NCI-H1092 (cell line): ENCODE measurements around the gene SC5D.

ENCODE experiments used
- DNase-seq: peaks from one replicate; lab custom pipeline; 2025; lab: John Stamatoyannopoulos, UW

Gene SC5D

DNA sequence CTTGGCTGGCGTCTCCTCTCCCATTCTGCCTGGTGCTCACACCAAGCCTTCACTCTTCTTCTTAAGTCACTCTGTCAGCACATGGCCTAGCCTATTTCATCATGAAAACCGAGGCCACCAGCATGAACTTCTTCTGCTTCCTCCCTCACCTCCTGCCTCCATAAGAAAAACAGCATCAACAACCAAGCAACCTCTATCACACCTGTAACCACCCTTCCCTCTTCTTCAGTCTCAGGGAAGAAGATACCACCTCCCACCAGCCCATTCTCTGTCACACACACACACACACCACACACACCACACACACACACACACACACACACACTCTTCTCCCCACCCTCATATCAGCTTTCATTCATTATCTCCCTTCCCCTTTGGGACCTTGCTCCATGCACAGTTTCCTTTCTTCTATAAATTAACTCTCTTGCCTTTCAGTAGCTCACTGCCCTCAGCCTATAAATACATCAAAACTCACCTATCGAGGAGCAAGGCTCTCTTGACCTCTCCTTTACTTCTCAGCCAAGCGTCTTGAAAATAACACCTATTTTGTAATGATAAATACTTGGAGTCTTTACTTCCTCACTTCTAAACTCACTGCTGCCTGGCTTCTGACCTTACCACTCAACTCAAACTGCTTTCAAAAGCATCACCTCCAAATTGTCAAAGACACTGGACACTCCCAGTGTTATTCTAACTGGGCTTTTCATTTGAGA is 36.6 kb downstream of the SC5D start:
- DNase-seq = no peak

DNA sequence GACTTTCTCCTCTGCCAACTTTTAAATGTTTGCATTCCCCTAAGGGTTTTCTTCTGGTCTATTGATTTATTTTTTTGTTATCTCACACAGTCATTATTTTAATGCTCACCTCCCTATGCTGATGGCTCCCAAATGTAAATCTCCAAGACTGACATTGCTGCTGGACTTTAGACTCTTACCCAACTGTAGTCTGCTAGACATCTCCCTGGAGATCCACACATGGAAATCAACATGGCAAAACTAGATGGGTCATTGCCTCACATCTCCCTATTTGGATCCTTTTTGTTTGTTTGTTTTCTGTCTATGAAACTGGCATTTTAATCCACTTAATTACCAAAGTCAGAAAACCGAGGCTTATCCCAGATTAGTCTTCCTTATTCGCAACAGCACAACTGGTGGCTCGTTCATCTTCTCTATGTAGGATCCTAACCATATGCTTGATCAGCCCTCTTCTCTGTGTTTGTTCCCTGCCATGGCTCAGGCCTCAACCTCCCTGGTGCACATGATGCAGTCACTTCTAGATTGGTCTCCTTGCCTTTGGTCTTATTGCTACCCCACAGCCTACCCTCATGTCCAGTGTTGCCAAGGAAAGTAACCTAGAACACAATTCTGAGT is 37.3 kb downstream of the SC5D start:
- DNase-seq = no peak

DNA sequence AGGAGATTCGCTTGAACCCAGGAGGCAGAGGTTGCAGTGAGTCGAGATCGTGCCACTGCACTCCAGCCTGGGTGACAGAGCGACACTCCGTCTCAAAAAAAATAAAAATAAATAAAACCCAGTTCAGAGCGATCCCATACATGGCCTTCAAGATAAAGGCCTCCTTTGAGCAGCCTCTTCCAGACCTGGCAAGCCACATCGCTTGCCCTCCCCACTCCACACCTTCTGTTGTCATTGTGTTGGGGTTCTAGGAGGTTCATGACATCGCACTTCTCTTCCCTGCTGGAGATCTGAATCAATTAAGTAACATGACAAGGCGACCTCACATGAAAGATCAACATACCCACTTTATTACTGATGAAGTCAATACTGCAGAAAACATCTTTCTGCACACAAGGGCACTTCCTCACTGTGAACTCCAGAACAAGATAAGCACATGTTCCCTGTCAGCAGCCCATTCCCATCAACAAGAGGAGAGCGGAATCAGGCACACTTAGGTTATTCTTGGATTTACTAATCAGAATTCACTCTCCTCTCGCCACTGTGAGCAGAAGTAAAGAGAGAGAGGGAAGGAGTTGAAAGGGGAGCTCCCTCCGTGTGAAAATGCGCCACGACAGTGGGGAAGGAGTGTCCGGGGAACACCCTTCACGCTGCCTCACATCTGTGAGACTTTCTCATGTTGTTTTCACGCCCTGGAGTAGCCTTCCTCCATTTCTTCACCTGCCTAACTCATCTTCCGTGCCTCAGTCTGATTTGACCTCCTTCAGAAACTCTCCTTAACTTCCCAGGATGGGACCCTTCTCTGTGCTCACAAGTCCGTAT is 38.3 kb downstream of the SC5D start:
- no peak for DNase-seq

DNA sequence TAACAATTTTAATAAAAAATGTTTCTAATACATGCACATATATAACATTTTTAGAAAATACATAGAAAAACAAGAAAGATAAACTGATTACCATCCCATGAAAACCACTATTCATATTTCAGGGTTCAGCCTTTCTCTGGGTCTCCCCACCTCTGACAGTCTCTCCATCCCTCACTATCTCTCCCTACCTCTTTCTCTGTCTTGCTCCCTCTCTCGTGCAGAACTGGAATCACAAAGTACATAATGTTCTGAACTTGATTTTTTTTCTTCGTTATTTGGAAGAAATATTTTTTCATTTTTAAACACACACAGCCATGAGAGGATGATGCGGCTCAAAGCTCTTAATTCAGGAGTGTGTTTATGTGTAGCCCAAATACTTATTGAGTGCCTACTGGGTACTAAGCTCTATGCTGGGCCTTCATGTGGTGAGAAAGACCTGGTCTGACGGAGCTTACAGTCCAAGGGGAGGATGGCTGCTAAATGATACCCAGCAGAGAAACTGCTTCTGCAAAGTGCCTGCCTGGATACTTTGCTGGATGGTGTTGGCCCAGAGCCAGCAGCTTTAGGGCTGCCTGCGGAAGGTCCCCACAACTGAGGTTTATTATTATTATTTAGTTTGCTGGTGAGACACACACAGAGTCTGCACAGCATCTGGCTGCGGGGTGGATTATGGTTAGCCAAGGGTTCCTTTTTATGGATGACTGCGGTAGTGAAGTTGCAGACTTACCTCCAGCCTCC is 42.6 kb downstream of the SC5D start:
- no peak for DNase-seq

DNA sequence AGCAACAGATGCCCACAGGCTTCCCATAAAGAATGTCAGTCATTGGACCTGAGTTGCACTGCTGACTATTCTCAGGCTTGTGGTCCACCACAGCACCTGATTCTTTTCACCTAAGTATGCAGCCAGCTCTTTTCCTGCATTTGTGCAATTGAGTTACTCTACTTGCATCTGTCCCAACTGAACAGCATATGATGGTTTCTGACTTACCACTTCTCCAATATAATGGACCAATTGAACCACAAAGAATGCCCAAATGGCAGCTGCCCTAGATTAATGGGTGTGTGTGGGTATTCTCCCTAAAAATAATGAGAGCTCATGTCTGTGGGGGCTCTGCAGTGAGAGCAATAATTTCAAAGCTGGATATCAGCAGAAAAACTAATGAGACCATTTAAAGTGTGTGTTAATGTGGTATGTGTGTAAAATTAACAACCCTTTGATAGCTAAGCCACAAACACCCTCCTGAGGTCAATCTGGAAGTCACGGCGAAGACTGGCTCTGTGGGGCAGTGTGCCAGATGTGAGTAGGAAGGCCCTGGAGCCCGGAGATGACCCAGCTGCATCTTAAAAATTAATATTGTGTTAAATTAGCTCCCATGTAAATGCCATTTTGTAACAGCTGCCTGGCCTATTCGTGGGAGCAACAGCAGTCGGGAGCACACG is 43.8 kb downstream of the SC5D start:
- no peak for DNase-seq

DNA sequence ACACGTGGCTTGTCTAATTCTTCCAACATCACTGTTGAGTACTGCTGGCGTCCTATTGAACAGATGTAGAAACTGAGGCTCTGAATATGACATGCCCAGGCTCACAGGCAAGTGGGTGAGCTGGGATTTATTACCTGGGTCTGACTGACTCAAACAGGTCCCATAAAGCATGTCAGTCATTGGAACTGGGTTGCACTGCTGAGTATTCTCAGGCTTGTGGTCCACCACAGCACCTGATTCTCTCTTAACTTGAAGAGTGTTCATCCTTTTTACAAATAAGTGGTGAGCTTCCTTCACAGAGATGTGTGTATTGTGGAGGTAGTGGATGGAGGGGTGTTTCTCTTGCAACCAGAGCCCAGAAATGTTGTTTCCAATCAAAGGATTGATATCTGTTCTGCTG is 44.5 kb downstream of the SC5D start:
- no peak for DNase-seq

DNA sequence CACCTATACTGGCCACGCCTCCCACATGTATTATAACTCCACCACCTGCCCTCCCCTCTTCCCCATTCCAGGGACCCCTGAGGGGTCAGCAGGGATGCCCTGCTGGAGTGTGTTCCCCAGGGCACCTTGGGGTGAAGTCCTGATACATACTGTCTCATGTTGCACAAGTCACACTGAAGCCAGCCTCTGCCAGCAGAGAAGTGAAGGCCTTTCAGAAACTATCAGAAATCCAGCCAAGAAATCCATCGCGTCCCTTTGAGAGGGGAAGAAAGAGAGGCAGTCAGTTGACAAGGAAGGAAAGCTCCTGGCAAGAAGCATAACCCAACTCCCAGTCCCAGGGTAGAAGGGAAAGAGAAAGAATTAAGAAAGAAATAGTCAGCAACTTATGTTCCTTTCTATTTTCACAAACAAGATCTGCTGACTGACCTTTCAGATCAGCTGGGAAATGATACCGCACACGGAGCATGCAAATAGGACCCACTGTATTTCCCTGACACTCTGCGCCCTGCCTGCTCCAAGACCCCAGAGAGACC is 45.2 kb downstream of the SC5D start:
- no peak for DNase-seq

DNA sequence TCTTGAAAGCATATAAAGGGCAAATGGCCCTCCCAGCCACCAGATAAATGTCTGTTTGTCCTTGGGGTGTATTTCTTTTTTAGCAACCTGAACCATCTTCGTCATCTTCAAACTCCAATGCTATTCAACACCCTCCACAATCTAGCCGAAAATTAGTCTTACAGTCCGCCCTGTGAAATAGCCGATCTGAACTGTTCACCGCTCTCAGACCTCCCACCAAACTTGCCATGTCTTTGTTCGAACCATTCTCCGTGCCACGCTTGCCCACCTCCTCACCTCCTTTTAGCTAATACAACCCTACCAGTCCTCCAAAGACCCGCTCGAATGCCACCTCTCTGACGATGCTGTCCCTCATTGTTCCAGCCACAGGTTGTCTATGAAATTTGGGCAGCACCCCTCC is 46.0 kb downstream of the SC5D start:
- DNase-seq = no peak

DNA sequence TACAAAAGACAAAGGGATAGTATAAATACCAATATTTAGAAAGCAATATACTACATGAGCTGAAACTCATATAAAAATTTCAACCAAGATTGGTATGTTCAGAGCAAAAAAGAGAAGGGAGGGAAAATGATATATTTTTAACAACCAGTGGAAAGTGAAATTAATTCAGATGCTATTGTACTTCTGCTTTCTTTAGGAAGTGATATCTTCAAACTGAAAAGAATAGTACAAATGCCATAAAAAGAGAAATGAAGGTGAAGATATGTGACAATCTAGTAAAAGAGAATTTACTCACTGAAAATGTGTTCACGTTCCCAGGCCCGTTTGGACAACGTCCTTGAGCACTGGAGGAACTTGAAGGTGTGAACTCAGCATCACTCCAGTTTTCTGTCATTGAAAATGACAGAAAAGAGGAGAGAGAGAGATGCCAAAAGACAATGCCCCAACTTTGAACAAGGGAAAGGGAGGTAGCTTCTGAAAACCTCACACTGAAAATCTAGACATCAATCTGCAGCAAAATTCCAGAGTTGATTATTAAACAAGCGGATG is 47.5 kb downstream of the SC5D start:
- no peak for DNase-seq

DNA sequence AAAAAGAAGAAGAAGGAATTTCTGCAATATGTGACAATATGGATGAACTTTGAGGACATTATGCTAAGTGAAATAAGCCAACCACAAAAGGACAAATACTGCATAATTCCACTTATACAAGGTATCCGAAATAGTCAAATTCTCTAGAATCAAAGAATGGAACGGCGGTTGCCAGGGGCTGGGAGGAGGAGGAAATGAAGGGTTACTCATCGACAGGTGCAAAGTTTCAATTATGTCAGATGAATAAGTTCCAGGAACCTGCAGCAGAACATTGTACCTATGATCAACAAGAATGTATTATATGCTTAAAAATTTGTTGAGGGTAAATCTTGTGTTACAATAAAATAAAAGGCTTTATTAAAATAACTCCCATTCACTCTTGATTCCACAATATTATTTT is 49.0 kb downstream of the SC5D start:
- no peak for DNase-seq

DNA sequence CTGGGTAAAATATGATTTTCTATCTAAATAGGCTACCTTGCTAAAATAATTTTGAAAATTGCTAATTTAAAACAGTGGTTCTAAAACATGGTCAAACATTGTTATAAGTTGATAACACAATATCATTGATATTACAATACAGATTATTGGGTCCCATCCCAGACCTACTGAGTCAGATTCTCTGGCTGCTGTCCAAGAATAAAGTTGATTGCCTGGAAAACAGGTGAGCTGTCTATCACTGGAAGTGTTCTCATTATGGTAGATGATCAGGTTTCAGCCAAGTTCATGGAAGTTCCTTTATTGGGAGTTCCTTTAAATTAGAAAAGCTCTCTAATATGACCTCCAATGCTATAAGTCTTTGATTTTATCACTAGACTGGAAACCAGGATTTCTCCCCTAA is 52.3 kb downstream of the SC5D start:
- no peak for DNase-seq

DNA sequence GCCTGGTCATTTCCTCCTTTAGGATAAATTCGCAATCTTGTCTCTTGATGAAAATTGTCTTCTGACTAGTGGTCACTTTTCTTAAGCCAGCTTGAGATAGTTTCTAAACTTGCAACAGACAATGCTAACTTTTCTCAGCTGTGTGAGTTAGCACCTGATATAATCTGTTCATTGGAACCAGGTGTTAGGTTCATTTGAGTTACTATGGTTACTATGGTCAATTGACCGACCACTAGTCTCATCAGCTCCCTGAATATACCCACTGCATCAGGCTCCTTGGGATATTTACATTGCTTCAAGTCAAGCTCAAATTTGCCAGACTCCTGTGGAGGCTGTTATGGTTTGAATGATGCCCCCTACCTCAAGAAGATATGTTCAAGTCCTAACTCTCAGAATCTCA is 54.5 kb downstream of the SC5D start:
- DNase-seq = no peak

DNA sequence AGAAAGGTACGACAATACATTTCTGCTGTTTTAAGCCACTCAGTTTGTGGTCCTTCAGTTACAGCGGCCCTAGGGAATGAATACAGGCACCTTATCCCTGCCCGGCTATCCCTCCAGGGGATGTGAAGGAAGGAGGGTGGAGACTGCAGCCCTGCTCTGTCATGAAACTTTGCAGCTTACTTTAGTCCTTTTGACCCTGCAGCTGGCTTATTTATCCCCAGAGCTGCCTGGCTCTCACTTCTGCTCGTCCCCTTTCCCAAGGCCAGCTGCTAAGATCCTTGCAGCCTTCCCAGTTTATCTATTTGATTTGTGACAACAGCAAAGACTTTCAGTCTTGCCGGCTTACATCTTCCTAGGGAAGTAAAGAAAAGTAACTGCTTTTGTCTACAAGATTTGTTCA is 55.2 kb downstream of the SC5D start:
- no peak for DNase-seq

DNA sequence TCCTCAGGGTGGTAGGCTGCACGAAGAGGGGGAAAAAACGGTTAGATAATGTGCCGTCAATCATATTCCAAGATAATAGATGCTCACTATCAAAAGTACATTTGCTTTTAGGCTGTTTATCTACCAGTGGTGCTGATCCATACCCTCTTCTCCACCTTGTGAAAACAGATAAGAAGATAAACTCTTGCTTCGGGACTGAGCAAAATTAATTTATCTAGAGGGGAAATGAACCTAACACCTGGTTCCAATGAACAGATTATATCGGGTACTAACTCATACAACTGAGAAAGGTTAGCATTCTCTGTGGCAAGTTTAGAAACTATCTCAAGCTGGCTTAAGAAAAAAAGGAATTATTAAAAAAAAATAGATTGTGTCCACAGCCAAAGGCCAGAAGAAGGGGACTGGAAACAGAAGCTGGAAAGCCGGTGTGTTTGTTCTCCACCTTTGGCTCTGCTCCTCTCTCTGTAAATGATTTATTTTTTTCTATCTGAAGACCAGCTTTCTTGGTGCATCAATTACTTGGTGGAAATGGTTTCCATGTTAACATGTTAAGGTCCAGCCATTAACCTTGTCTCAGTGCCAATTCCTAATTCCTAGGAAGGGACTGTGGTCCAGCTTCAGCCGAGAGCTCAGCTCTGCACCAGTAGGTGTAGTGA is 55.8 kb downstream of the SC5D start:
- no peak for DNase-seq

DNA sequence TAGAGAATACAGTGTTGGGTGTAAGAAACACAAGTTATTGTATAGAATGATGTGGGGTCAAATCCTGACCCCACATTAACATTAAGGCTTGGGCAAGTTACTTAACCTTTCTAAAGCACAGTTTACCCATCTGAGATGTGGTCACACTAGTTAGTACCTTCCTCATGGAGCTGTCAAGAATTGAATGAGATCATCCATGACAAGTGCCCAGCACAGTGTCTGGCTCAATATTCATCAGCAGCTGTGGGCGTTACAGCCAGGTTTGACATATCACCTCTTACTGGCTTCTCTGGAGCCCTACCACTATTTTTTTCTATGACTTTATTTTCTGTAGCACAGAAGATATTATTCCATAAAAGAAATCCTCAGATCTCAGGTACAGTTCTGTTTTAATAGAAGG is 57.2 kb downstream of the SC5D start:
- DNase-seq = no peak

DNA sequence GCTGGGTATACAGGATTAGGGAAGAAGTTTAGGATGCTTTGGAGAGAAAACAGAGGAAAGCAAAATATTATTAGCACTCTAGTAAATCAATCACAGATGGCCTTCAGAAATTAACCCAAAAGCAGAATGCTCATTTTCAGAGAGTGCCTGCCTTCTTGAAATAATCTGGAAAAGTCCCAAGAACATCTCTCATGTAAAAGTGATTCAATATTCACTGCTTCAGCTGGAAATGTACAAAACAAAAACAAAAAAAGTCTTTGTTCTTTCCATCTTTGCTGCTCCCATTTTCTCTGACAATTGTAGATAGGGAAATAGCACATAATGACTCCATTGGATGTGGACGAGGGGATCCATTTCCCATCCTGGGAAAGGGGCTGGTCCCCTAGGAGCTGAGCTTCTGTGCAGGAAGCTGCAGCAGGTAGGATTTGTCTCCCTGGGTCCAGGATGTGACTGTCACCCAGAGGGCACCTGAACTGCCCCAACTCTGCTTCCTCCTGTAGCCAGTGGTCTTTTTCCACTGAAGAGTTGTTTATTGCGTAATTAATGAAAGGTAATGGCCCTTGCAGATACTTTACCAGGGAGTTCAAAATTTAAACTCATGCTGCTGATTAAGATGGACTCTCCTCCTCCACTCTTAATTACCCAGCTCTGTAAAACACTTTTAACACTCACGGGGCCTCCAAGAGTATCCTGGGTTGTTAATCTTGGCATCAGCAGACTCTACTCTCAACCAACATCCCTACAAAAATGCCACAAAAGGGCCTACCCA is 57.9 kb downstream of the SC5D start:
- DNase-seq = no peak

DNA sequence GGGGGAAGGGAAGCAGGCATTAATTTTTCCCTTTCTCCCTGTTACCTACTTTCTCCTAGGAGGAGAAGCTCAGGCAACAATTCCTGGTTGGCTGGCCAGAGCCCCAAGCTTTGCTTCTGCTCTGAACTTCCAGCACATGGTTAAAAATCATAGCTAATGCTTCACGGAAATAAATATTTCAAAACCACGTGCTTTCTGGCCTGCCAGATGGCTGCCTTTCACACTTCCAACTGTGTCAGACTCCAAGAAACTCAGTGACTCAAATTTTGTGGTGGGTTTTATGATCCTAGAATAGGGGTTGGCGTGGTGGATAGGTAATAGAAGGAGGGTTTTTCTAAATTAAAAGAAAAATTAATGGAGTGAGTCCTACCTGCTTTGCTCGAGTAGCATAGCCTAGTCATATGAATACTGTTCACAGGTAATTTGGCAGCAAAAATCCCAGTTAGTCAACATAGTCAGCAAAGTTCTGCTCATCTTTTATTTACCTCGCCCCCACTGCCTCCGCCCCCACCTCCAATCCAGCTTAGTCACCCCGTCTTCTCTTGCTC is 58.6 kb downstream of the SC5D start:
- no peak for DNase-seq

DNA sequence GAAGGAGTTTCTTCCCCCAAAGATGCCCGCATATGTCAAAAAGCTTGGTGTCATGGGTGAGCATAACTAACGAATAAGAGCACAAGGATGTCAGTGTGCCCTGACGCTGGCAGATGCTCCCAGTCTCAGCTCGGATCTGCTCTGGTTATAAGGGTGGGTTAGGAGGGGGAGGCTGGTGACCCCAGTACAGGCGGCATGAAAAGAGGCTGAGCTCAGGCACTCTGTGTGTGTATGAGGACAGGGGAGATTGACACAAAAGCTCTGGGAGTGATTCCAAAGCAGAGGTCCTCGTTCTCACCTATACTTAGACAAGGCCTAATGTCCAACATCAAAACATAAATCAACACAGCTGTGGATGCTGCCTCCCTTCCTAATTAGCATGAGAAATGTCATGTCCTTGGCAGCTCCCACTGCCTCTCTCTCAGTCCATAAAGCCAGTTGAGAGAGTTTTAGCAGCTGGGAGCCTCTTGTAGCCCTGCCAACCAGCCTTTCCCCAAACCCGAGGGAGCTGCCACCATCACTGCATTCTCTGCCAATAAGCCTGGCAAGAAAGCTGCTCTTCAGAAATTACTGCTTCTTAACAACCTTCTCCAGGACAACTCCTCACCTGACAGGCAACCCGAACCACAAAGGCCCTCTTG is 59.8 kb downstream of the SC5D start:
- DNase-seq = peak; percentile 97

DNA sequence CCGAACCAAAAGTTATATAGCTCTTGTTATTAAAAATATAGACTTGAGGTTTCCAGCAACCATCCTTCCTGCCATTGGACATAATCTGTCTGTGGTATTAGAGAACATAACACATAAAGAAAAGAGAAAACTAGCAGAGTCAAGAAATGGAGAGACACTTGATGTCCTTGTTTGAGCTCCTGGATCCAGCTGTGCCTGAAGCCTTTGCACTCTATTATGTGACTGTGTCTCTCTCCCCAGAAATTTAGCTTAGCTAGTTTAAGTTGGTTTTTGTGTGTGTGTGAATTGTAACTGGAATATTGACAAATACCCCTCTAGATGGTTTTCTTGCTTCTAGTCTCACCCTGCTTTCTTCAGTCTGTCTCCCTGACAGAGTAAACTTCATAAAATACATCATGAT is 61.6 kb downstream of the SC5D start:
- no peak for DNase-seq
